K562 (cell line): ENCODE results near the gene ANKRD65. TPM values are rescaled to one million over a fixed set of nuclear protein-coding genes. Genes with fewer than 3 reads are reported as not detected.
"Not testable (repeated sequence)": the region's sequence is repeated elsewhere in the genome, so short reads cannot be mapped to it uniquely, and the experiment has no call there.

Source experiments
- ATAC-seq: fragments of 200-7000 bp; cut with Tn5 transposase; 3 replicates; pipeline ENCODE4 v1.9.1; 2020; ENCODE audit warnings: moderate library complexity
- BruUV-seq: library from RNA; stranded (reverse); fragments of 400-500 nt; replicated peaks from 2 replicates; lab custom pipeline; 2021; lab: Mats Ljungman, UMichigan
- CTCF ChIA-PET: fragments of 300-600 bp; formaldehyde crosslinking; extraction: SDS; loops from one replicate; lab custom pipeline; 2021; ENCODE audit warnings: low intra/inter-chr PET ratio; lab: Yijun Ruan, JAX
- POLR2A ChIA-PET: fragments of 300-600, 350-650 bp; sonication (Branson Sonifier 250); formaldehyde crosslinking; extraction: SDS; loops from one replicate; lab custom pipeline; 2021; ENCODE audit warnings: antibody characterized with exemption, inconsistent platforms; lab: Yijun Ruan, JAX
- DNase-seq, 4 experiments: peaks; one replicate each; pipeline versions ENCODE4 v3.0.0 to v3.0.0-alpha.2; 2011 to 2018; ENCODE audit warnings: low spot score in 3 of 4, mixed read lengths in 3 of 4; ENCODE audit errors: extremely low read depth in 1 of 4
- FAIRE-seq: peaks from 2 replicates; lab custom pipeline; 2011; peaks lifted over from hg19 to GRCh38; lab: Jason Lieb, UNC
- H2AFZ ChIP-seq: 2 replicates; pipeline ENCODE4 v1.6.0; 2011; ENCODE audit warnings: low read depth, low read length, control low read depth, inconsistent platforms
- H3K27ac ChIP-seq: fragments of 200-600 bp; 3 replicates; pipeline ENCODE4 v1.8.0; 2011; ENCODE audit warnings: low read depth, mild to moderate bottlenecking, control low read depth, inconsistent platforms, low read length, moderate library complexity, mixed read lengths; ENCODE audit errors: extremely low read depth
- H3K27me3 ChIP-seq, 2 experiments: fragments of 300-600 bp in 1 of 2; 2 replicates in 1 of 2; 3 replicates in 1 of 2; pipeline versions ENCODE4 v1.6.0 to v1.8.0; 2011; ENCODE audit warnings: inconsistent platforms in 2 of 2, low read length in 2 of 2, mild to moderate bottlenecking in 1 of 2, mixed read lengths in 1 of 2, moderate library complexity in 1 of 2; ENCODE audit not compliant: control insufficient read depth in 2 of 2, insufficient read depth in 2 of 2
- H3K36me3 ChIP-seq: fragments of 300-600 bp; 3 replicates; pipeline ENCODE4 v1.8.0; 2011; ENCODE audit warnings: mild to moderate bottlenecking, low read length, inconsistent platforms; ENCODE audit not compliant: control insufficient read depth, insufficient read depth
- H3K4me1 ChIP-seq, 2 experiments: fragments of 200-600 bp in 1 of 2; replicated peaks in 1 of 2; 2 replicates in 1 of 2; 3 replicates in 1 of 2; pipeline versions ENCODE4 v1.5.1 to v1.8.0; 2011; ENCODE audit warnings: inconsistent platforms in 2 of 2, low read length in 2 of 2, mild to moderate bottlenecking in 1 of 2, mixed read lengths in 1 of 2, moderate library complexity in 1 of 2; ENCODE audit not compliant: control insufficient read depth in 2 of 2, insufficient read depth in 2 of 2
- H3K4me2 ChIP-seq: 2 replicates; pipeline ENCODE4 v1.6.1; 2011; ENCODE audit warnings: low read length, control low read depth, inconsistent platforms, mixed read lengths; ENCODE audit not compliant: insufficient read depth
- H3K4me3 ChIP-seq: fragments of 200-600 bp; sonication (generic), shearing (Covaris generic); 2 replicates; pipeline ENCODE4 v1.5.1; 2016; ENCODE audit warnings: control low read depth, inconsistent platforms
- H3K79me2 ChIP-seq: fragments of 200-600 bp; 3 replicates; pipeline ENCODE4 v1.8.0; 2011; ENCODE audit warnings: low read length, inconsistent platforms; ENCODE audit not compliant: control insufficient read depth, insufficient read depth
- H3K9ac ChIP-seq, 2 experiments: 2 replicates each; pipeline versions ENCODE4 v1.6.0 to v1.6.1; 2011; ENCODE audit warnings: low read depth in 2 of 2, low read length in 2 of 2, control low read depth in 1 of 2, inconsistent platforms in 1 of 2, mild to moderate bottlenecking in 1 of 2, mixed read lengths in 1 of 2; ENCODE audit not compliant: insufficient read depth in 1 of 2
- H3K9me1 ChIP-seq: one replicate; pipeline ENCODE4 v1.6.0; 2011; ENCODE audit warnings: inconsistent platforms, mild to moderate bottlenecking, low read length, moderate library complexity; ENCODE audit not compliant: control insufficient read depth, insufficient read depth
- H3K9me3 ChIP-seq: replicated peaks from 2 replicates; pipeline ENCODE4 v1.5.1; 2011; ENCODE audit warnings: low read depth, low read length, inconsistent platforms; ENCODE audit not compliant: control insufficient read depth, insufficient read depth
- H4K20me1 ChIP-seq: replicated peaks from 2 replicates; pipeline ENCODE4 v1.6.1; 2011; ENCODE audit warnings: low read length, inconsistent platforms, mixed read lengths; ENCODE audit not compliant: control insufficient read depth, insufficient read depth
- USF1 ChIP-seq: sonication (generic); formaldehyde crosslinking; IDR thresholded peaks from 2 replicates; pipeline ENCODE4 v1.9.0; 2022; ENCODE audit warnings: mild to moderate bottlenecking, missing genetic modification reagents
- whole genome bisulfite sequencing: fragments of 100-300 bp; shearing (Covaris generic); methylation state at CpG from one replicate; pipeline ENCODE4 v1.1.6; 2016; ENCODE audit warnings: low coverage, mixed read lengths; ENCODE audit not compliant: insufficient coverage; ENCODE audit errors: missing lambda C conversion rate; 5-methylcytosine and 5-hydroxymethylcytosine counted together
- in situ Hi-C: fragments of 300-500 bp; cut with MboI; formaldehyde crosslinking; loops from 4 replicates; pipeline ENCODE4 v1.15.0; 2018; ENCODE audit warnings: inconsistent platforms, mixed read lengths
- intact Hi-C: fragments of 100-400 bp; cut with micrococcal nuclease; formaldehyde crosslinking; loops from 2 replicates; pipeline ENCODE4 v1.14.2; 2022
- polyA plus RNA-seq, 8 experiments: library from polyadenylated mRNA; depleted of rRNA in 4 of 8; stranded (reverse) in 5 of 8; unstranded in 3 of 8; fragments of >200 nt; fragmentation: Nextera tagmentation in 2 of 8; fragmentation: Illumina TruSeq in 1 of 8; extraction: Ambion mirVana in 2 of 8; extraction: Trizol in 1 of 8; gene quantifications; 2 replicates each; pipeline versions ENCODE4 v1.2.1 to v1.2.3, GENCODE V29; 2011 to 2014; ENCODE audit warnings: inconsistent platforms in 1 of 8, missing spikeins in 1 of 8
- total RNA-seq, 7 experiments: library from RNA; depleted of rRNA in 6 of 7; stranded (reverse); fragments of >200 nt in 6 of 7; fragmentation: Illumina TruSeq in 2 of 7; extraction: Trizol in 2 of 7; gene quantifications; 2 replicates each; pipeline versions ENCODE4 v1.2.1 to v1.2.3, GENCODE V29; 2011 to 2021; ENCODE audit warnings: low replicate concordance in 1 of 7

The ANKRD65 gene
- total and polyA plus RNA-seq, 9 of the 15 experiments (the other 6 are each of a cell fraction or from before 2014, with no cell fraction given), result not detected

GRCh38 chr1:1459711-1460110 is 38.6 kb upstream of the ANKRD65 start:
- peak; percentile 33; the same call in 1 of the 2 replicates for TF ChIP-seq USF1 (CRISPR knock-in tag)
- H3K27ac ChIP-seq, in situ Hi-C loops, POLR2A ChIA-PET, intact Hi-C loops, H3K79me2 ChIP-seq, BruUV-seq, H2AFZ ChIP-seq, H3K36me3 ChIP-seq, H3K9ac ChIP-seq, H3K9me3 ChIP-seq, H3K4me3 ChIP-seq, H3K4me2 ChIP-seq, DNase-seq, ATAC-seq, H3K27me3 ChIP-seq, H3K9me1 ChIP-seq, CTCF ChIA-PET, FAIRE-seq, H4K20me1 ChIP-seq: not testable (repeated sequence)
- H3K4me1 ChIP-seq, result peaks cover 0 to 48% of the 10 kb centered on the region in 2 experiments; a peak in 3 of 5 replicates
- 58% methylated on average over 14 of the region's 14 CpGs for WGBS

GRCh38 chr1:1459156-1459555 is 38.1 kb upstream of the ANKRD65 start:
- BruUV-seq, H3K27ac ChIP-seq, H3K4me2 ChIP-seq, H3K9me1 ChIP-seq, H3K9me3 ChIP-seq, FAIRE-seq, H3K9ac ChIP-seq, H3K4me3 ChIP-seq, DNase-seq, H4K20me1 ChIP-seq, intact Hi-C loops, H3K79me2 ChIP-seq, CTCF ChIA-PET, POLR2A ChIA-PET, H3K36me3 ChIP-seq, H2AFZ ChIP-seq, ATAC-seq, H3K27me3 ChIP-seq, in situ Hi-C loops: not testable (repeated sequence)
- peaks cover 0 to 48% of the 10 kb centered on the region in 2 experiments; a peak in 3 of 5 replicates for H3K4me1 ChIP-seq
- 63% methylated on average over 7 of the region's 19 CpGs for WGBS

- H4K20me1 ChIP-seq, H3K4me3 ChIP-seq, FAIRE-seq, H2AFZ ChIP-seq, H3K36me3 ChIP-seq, POLR2A ChIA-PET, in situ Hi-C loops, H3K79me2 ChIP-seq, H3K9me3 ChIP-seq, BruUV-seq, H3K9ac ChIP-seq, ATAC-seq, H3K9me1 ChIP-seq, H3K4me2 ChIP-seq, intact Hi-C loops, DNase-seq, H3K27me3 ChIP-seq, CTCF ChIA-PET, H3K27ac ChIP-seq: not testable (repeated sequence)
- 57% methylated on average over 16 of the region's 22 CpGs for WGBS
- H3K4me1 ChIP-seq, result peaks cover 0 to 47% of the 10 kb centered on the region in 2 experiments; a peak in 3 of 5 replicates
These were observed 35.7 kb upstream of the ANKRD65 start for GRCh38 chr1:1456683-1457255.
